Omental fat pad (tissue), 4 donors: Measurements from ENCODE around the gene INHBE. TPM values are rescaled to one million over a fixed set of nuclear protein-coding genes. Genes with fewer than 3 reads are reported as not detected.

ENCODE experiments used
- ATAC-seq: fragments of 150-250 bp; one replicate; pipeline ENCODE4 v1.9.1; 2016; ENCODE audit warnings: mild to moderate bottlenecking, moderate library complexity; ENCODE audit not compliant: low FRiP score
- DNase-seq: peaks from one replicate; pipeline ENCODE4 v3.0.0-alpha.2; 2019; ENCODE audit warnings: low spot score
- CTCF ChIP-seq, 3 donors: fragments of 450-650 bp; IDR thresholded peaks; one replicate each; pipeline ENCODE4 v1.5.1; 2016 to 2017; ENCODE audit warnings: antibody characterized with exemption in 3 of 3, mild to moderate bottlenecking in 3 of 3, moderate library complexity in 2 of 3
- total RNA-seq, 4 donors: library from RNA; depleted of rRNA; stranded (reverse); fragments of >200 nt; gene quantifications; one replicate each; pipeline ENCODE4 v1.1.0, GENCODE V29; 2016

The INHBE gene
- total RNA-seq, 4 donors from 2014 or later: 0.25 TPM; not detected in 3

GRCh38 chr12:57472391-57472790 lies 17.3 kb downstream of the INHBE start:
- no peak for TF ChIP-seq CTCF (IDR thresholded peaks at IDR 0.05)

GRCh38 chr12:57473392-57473791 lies 18.3 kb downstream of the INHBE start:
- no peak for ATAC-seq
- no peak for TF ChIP-seq CTCF (IDR thresholded peaks at IDR 0.05)

More at GRCh38 chr12:57472391-57472790, 17.3 kb downstream of the INHBE start:
- DNase-seq (no peak), ATAC-seq (no peak)

GRCh38 chr12:57473886-57474285 lies 18.8 kb downstream of the INHBE start:
- DNase-seq: no peak
- ATAC-seq: no peak
- no peak for TF ChIP-seq CTCF (IDR thresholded peaks at IDR 0.05)

More at GRCh38 chr12:57473392-57473791, 18.3 kb downstream of the INHBE start:
- no peak for DNase-seq

GRCh38 chr12:57474430-57474829 lies 19.3 kb downstream of the INHBE start:
- DNase-seq: no peak
- no peak for ATAC-seq
- no peak for TF ChIP-seq CTCF (IDR thresholded peaks at IDR 0.05)

- DNase-seq (no peak), ATAC-seq (no peak)
- no peak for TF ChIP-seq CTCF (IDR thresholded peaks at IDR 0.05)
Observed at GRCh38 chr12:57474862-57475261, 19.8 kb downstream of the INHBE start.

- no peak for ATAC-seq
- no peak for DNase-seq
- no peak for TF ChIP-seq CTCF (IDR thresholded peaks at IDR 0.05)
Observed at GRCh38 chr12:57475271-57476161, 20.4 kb downstream of the INHBE start.
